CD14-positive monocyte (primary cell): Measurements from ENCODE around the gene STX17. TPM values are rescaled to one million over a fixed set of nuclear protein-coding genes. Genes with fewer than 3 reads are reported as not detected.
A peak's percentile ranks its signal among the peaks of the same experiment; 100 is the strongest.

ENCODE experiments used
- DNase-seq, 3 donors: peaks; one replicate each; pipeline ENCODE4 v3.0.0-alpha.2; 2011 to 2022
- H2AFZ ChIP-seq: 2 replicates; pipeline ENCODE4 v1.6.0; 2012; ENCODE audit warnings: mild to moderate bottlenecking, low read depth, low read length, inconsistent platforms; ENCODE audit not compliant: insufficient read depth, poor library complexity, severe bottlenecking
- H3K27ac ChIP-seq, 2 donors: 1 replicate in 1 of 2; 2 replicates in 1 of 2; pipeline ENCODE4 v1.5.1; 2012 to 2013; ENCODE audit warnings: low read length in 2 of 2, control low read depth in 1 of 2, inconsistent platforms in 1 of 2, low read depth in 1 of 2, mild to moderate bottlenecking in 1 of 2
- H3K27me3 ChIP-seq, 2 donors: one replicate each; pipeline versions ENCODE4 v1.6.0 to v1.6.1; 2011 to 2013; ENCODE audit warnings: low read length in 2 of 2; ENCODE audit not compliant: control insufficient read depth in 2 of 2, insufficient read depth in 2 of 2
- H3K36me3 ChIP-seq, 2 donors: replicated peaks in 1 of 2; 1 replicate in 1 of 2; 2 replicates in 1 of 2; pipeline versions ENCODE4 v1.5.1 to v1.6.1; 2012 to 2013; ENCODE audit warnings: low read length in 2 of 2, control low read depth in 1 of 2, inconsistent platforms in 1 of 2, mild to moderate bottlenecking in 1 of 2; ENCODE audit not compliant: insufficient read depth in 2 of 2, control insufficient read depth in 1 of 2
- H3K4me1 ChIP-seq, 2 donors: 1 replicate in 1 of 2; 2 replicates in 1 of 2; pipeline versions ENCODE4 v1.5.1 to v1.6.1; 2012 to 2013; ENCODE audit warnings: low read length in 2 of 2, control low read depth in 1 of 2, inconsistent platforms in 1 of 2, mild to moderate bottlenecking in 1 of 2, moderate library complexity in 1 of 2; ENCODE audit not compliant: insufficient read depth in 2 of 2, control insufficient read depth in 1 of 2
- H3K4me2 ChIP-seq: replicated peaks from 2 replicates; pipeline ENCODE3; 2012; ENCODE audit warnings: low read length, moderate library complexity, mild to moderate bottlenecking; ENCODE audit not compliant: poor library complexity, severe bottlenecking; ENCODE audit errors: extremely low read depth
- H3K4me3 ChIP-seq, 3 experiments: fragments of 200-600 bp in 1 of 3; sonication (generic) in 1 of 3; replicated peaks in 1 of 3; 1 replicate in 2 of 3; 2 replicates in 1 of 3; pipeline ENCODE4 v1.5.1; 2011 to 2013; ENCODE audit warnings: low read length in 3 of 3, mild to moderate bottlenecking in 3 of 3, control low read depth in 2 of 3, low read depth in 2 of 3, inconsistent platforms in 1 of 3, moderate library complexity in 1 of 3
- H3K79me2 ChIP-seq: 2 replicates; pipeline ENCODE4 v1.6.0; 2012; ENCODE audit warnings: mild to moderate bottlenecking, control low read depth, inconsistent platforms, low read length, moderate library complexity; ENCODE audit not compliant: insufficient read depth
- H3K9ac ChIP-seq: 2 replicates; pipeline ENCODE4 v1.6.0; 2017; ENCODE audit warnings: low read length, mild to moderate bottlenecking; ENCODE audit not compliant: insufficient read depth, poor library complexity, severe bottlenecking
- H3K9me3 ChIP-seq, 2 donors: replicated peaks in 1 of 2; 1 replicate in 1 of 2; 2 replicates in 1 of 2; pipeline versions ENCODE4 v1.5.1 to v1.6.1; 2012 to 2013; ENCODE audit warnings: low read length in 2 of 2, control low read depth in 1 of 2; ENCODE audit not compliant: control insufficient read depth in 1 of 2, insufficient read depth in 1 of 2
- H4K20me1 ChIP-seq: 2 replicates; pipeline ENCODE4 v1.6.0; 2012; ENCODE audit warnings: mild to moderate bottlenecking, low read length, control low read depth, moderate library complexity; ENCODE audit not compliant: insufficient read depth
- H3K27ac Mint-ChIP-seq, 7 donors: one replicate each; pipeline ENCODE4 v1.8.0; 2020; ENCODE audit warnings: mild to moderate bottlenecking in 7 of 7, mixed read lengths in 7 of 7, moderate library complexity in 6 of 7, inconsistent platforms in 2 of 7
- H3K27me3 Mint-ChIP-seq, 3 donors: one replicate each; pipeline ENCODE4 v1.8.0; 2021 to 2022; ENCODE audit warnings: low read depth in 3 of 3, mild to moderate bottlenecking in 3 of 3, mixed read lengths in 3 of 3, moderate library complexity in 3 of 3, inconsistent platforms in 1 of 3
- H3K36me3 Mint-ChIP-seq, 2 donors: one replicate each; pipeline ENCODE4 v1.8.0; 2020; ENCODE audit warnings: mixed read lengths in 2 of 2, inconsistent platforms in 1 of 2, mild to moderate bottlenecking in 1 of 2
- H3K4me1 Mint-ChIP-seq: one replicate; pipeline ENCODE4 v1.8.0; 2020; ENCODE audit warnings: mild to moderate bottlenecking, mixed read lengths
- H3K4me3 Mint-ChIP-seq, 2 donors: one replicate each; pipeline ENCODE4 v1.8.0; 2020; ENCODE audit warnings: mild to moderate bottlenecking in 2 of 2, mixed read lengths in 2 of 2, moderate library complexity in 1 of 2
- H3K9me3 Mint-ChIP-seq, 7 donors: one replicate each; pipeline ENCODE4 v1.8.0; 2020 to 2022; ENCODE audit warnings: mixed read lengths in 7 of 7, mild to moderate bottlenecking in 6 of 7, moderate library complexity in 6 of 7, inconsistent platforms in 2 of 7
- CTCF ChIP-seq: fragments of 200-600 bp; IDR thresholded peaks from one replicate; pipeline ENCODE4 v1.8.0; 2022; ENCODE audit warnings: antibody characterized with exemption, mild to moderate bottlenecking
- WGBS: methylation state at CpG from one replicate; pipeline ENCODE4 v1.1.5; 2013; ENCODE audit warnings: missing lambda C conversion rate; ENCODE audit not compliant: insufficient coverage; 5-methylcytosine and 5-hydroxymethylcytosine counted together
- intact Hi-C, 2 donors: fragments of 100-400 bp; cut with micrococcal nuclease; formaldehyde crosslinking; loops; one replicate each; pipeline versions ENCODE4 v1.15.0 to v1.15.1; 2023
- polyA plus RNA-seq, 3 donors: library from polyadenylated mRNA; depleted of rRNA in 1 of 3; unstranded in 2 of 3; stranded (reverse) in 1 of 3; fragments of 300-500 nt in 2 of 3; fragments of >200 nt in 1 of 3; fragmentation: Illumina TruSeq in 2 of 3; gene quantifications; 1 replicate in 2 of 3; 2 replicates in 1 of 3; pipeline ENCODE4 v1.2.3, GENCODE V29; 2012 to 2021

Gene STX17
- polyA plus RNA-seq, 3 donors: 10.3 to 16.8 (median 10.6) TPM

- 96% methylated on average over 22 of the region's 22 CpGs for WGBS
- Histone ChIP-seq H3K4me2 (no peak overlapping the region), H3K27ac (no peak overlapping the region), H3K4me3 (no peak overlapping the region), H4K20me1 (no peaks in the 10 kb centered on the region), H3K79me2 (no peaks in the 10 kb centered on the region), H3K9ac (no peak overlapping the region), H3K9me3 (peaks cover under 1 to 2% of the 10 kb centered on the region in 2 donors), H3K36me3 (peaks cover 14 to 60% of the 10 kb centered on the region in 2 donors), H2AFZ (no peak overlapping the region), H3K27me3 (no peaks in the 10 kb centered on the region), H3K4me1 (no peaks in the 10 kb centered on the region)
- Mint-ChIP-seq H3K36me3 (peaks cover 45 to 64% of the 10 kb centered on the region in 2 donors), H3K27me3 (peaks cover 0 to 2% (median 0%) of the 10 kb centered on the region in 3 donors), H3K4me1 (no peaks in the 10 kb centered on the region), H3K4me3 (no peak overlapping the region), H3K9me3 (peaks cover 0 to 11% (median 5%) of the 10 kb centered on the region in 7 donors), H3K27ac (peak overlapping the region in 3 of 7 donors; percentile 27 to 52 (median 42))
- DNase-seq: no peak
- intact Hi-C loops: no loop called here
- TF ChIP-seq CTCF: no peak
Observed at GRCh38 chr9:99998266-99998665, 91.8 kb downstream of the STX17 start.

- TF ChIP-seq CTCF: no peak
- Histone ChIP-seq H3K4me2 (no peak overlapping the region), H3K27ac (no peak overlapping the region), H3K79me2 (no peaks in the 10 kb centered on the region), H3K27me3 (no peaks in the 10 kb centered on the region), H3K9ac (no peak overlapping the region), H2AFZ (no peak overlapping the region), H3K36me3 (peaks cover 20 to 66% of the 10 kb centered on the region in 2 donors), H3K4me3 (no peak overlapping the region), H3K9me3 (peaks cover 7 to 8% of the 10 kb centered on the region in 2 donors), H3K4me1 (no peaks in the 10 kb centered on the region), H4K20me1 (no peaks in the 10 kb centered on the region)
- peaks cover 0 to 12% (median 8%) of the 10 kb centered on the region in 7 donors for H3K9me3 Mint-ChIP-seq
- intact Hi-C loops: no loop called here
- no peaks in the 10 kb centered on the region for H3K4me1 Mint-ChIP-seq
- peaks cover 0 to 2% (median 0%) of the 10 kb centered on the region in 3 donors for H3K27me3 Mint-ChIP-seq
- no peak for DNase-seq
- H3K27ac Mint-ChIP-seq: no peak overlapping the region
- H3K36me3 Mint-ChIP-seq: peaks cover 46 to 66% of the 10 kb centered on the region in 2 donors
- no peak overlapping the region for H3K4me3 Mint-ChIP-seq
- 99% methylated on average over 16 of the region's 26 CpGs for WGBS
Observed at GRCh38 chr9:99998866-99999265, 92.4 kb downstream of the STX17 start.
